Prostate gland (tissue), 2 donors: Measurements from ENCODE around the gene MVB12B.

Experiments used
- POLR2A ChIP-seq: fragments of 450-650 bp; IDR thresholded peaks from one replicate; pipeline ENCODE4 v1.6.1; 2016; ENCODE audit warnings: antibody characterized with exemption, mild to moderate bottlenecking
- TF ChIP-seq, protein P1 (sequence below), 4 experiments: fragments of 200-600 bp in 2 of 4; fragments of 450-650 bp in 2 of 4; sonication (generic) in 2 of 4; IDR thresholded peaks; 1 replicate in 3 of 4; 2 replicates in 1 of 4; pipeline ENCODE4 v1.5.1; 2016 to 2019; ENCODE audit warnings: antibody characterized with exemption in 4 of 4, mild to moderate bottlenecking in 2 of 4, moderate library complexity in 2 of 4

DNA sequence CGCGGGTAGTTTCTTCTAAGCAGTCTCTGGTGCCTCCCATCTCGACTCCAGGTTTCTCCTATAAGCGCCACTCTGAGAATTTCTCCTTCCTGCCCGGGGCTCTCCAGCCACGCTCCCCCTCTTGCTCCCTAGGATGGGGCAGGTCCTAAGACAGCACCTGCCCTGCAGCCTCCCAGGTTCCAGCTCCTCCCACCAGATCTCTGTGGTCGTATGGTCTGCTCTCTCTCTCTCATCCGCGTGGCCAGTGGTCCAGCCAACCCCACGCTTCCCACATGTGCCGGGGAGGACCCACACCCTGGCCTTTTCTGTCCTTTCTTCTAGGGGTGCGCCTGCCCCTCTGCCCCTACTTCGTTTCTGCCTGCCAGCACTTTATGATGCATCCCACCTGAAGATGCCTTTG, 40.5 kb downstream of the MVB12B start:
- TF ChIP-seq, protein P1, sequence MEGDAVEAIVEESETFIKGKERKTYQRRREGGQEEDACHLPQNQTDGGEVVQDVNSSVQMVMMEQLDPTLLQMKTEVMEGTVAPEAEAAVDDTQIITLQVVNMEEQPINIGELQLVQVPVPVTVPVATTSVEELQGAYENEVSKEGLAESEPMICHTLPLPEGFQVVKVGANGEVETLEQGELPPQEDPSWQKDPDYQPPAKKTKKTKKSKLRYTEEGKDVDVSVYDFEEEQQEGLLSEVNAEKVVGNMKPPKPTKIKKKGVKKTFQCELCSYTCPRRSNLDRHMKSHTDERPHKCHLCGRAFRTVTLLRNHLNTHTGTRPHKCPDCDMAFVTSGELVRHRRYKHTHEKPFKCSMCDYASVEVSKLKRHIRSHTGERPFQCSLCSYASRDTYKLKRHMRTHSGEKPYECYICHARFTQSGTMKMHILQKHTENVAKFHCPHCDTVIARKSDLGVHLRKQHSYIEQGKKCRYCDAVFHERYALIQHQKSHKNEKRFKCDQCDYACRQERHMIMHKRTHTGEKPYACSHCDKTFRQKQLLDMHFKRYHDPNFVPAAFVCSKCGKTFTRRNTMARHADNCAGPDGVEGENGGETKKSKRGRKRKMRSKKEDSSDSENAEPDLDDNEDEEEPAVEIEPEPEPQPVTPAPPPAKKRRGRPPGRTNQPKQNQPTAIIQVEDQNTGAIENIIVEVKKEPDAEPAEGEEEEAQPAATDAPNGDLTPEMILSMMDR (IDR thresholded peaks at IDR 0.05), result no peak
- TF ChIP-seq POLR2A, result no peak
